HL-60/S4 treated with retinoic acid at 250 ng/mL for 4 days and 3 days (cell line): ENCODE data around the gene GPR55.
"Not testable (repeated sequence)": the region's sequence is repeated elsewhere in the genome, so short reads cannot be mapped to it uniquely, and the experiment has no call there.

Experiments used
- in situ Hi-C: fragments of 300-500 bp; cut with MboI; formaldehyde crosslinking; loops from 2 replicates; pipeline ENCODE4 v1.7.0; 2022; ENCODE audit warnings: low sequenced_read_pairs

GPR55 gene, protein sequence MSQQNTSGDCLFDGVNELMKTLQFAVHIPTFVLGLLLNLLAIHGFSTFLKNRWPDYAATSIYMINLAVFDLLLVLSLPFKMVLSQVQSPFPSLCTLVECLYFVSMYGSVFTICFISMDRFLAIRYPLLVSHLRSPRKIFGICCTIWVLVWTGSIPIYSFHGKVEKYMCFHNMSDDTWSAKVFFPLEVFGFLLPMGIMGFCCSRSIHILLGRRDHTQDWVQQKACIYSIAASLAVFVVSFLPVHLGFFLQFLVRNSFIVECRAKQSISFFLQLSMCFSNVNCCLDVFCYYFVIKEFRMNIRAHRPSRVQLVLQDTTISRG

DNA sequence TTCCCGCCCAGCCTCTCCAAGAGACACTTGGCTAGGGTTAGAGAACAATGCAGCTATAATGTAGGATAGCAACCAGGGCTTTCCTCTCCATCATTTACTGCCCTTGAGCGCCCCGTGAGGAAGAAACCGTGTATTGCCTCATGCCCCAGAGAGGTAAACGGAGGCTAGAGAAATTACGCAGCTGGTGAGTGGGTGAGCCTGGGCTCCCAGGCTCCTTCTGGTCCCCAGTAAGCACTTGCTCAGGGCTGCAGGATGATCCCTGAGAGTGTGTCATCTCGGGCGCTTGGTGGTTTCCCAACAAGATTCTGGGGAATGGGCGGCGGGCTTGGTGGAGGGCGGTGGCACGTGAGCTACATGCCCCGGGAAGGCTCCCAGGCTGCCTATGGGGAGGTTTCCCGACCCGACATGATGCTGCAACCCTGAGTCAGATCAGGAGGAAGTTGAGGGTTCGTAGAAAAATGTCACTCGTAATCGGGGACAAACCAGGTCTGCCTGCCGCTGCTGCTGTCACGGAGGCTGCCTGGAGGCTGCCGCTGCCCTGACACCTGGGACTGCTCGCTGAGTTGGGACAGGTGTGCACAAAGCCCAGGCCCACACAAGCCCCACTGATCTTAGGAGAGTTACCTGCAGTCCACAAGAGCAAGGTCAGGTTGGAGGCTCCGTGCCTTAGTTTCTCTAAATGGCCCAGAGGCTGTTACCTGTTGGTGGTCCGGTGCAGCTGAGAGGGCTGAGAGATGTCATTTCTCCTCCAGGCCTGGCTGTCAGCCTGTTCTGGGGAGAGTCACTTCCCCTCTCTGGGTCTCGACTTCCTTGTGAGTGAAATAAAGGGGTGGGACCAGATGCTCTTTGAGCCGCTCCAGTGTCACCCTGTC lies at the start of gene GPR55:
Gene GPR55 (minus strand): TSS at position 773 of the 872 bp plus-strand sequence. CDS start 14,280 bp downstream, outside the sequence.
- in situ Hi-C loops: no loop called here

DNA sequence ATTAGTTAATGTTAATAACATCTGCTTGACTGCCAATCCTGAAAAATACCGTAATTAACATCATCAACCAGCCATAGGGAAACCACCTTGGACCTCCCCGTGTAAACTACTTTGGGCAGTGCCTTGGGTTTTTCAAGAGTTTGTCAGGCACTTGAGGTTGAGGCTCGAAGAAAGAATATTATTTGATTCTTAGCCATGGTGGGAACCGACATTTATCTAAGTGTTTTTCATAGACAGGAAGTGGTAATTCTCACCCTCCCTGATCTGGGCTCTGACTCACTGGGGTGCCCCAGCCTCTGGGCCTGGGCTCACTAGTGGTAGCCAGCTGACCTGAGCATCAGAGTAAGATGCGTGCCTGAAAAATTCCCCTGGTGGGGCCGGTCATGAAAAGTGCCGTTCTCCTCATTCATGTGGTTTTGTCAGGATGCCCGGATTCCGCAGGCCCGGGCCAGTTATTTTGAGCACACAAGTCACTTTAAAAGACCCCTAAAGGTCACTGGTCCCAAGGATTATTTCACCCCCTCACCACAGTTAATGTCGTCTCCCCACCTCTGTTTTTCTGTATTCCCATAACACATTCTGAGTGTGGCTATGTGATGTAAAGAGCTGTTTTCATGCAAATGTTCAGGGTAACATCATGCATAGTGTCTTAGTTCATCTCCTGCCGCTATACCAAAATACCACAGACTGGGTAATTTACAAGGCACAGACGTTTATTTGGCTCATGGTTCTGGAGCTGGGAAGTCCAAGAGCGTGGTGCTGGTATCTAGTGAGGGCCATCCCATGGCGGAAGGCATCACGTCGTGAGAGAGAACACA lies 49.3 kb upstream of the GPR55 start:
- in situ Hi-C loops: no loop called here

DNA sequence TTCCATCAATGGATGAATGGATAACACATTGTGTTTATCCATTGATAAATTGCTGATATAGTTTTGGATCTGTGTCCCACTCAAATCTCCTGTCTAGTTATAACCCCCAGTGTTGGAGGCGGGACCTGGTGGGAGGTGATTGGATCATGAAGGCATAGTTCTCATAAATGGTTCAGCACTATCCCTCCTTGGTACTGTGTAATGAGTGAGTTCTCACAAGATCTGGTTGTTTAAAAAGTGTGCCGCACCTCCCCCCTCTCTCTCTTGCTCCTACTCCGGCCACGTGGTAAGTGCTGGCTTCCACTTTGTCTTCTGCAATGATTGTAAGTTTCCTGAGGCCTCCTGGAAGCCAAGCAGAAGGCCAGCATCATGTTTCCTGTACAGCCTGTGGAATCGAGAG lies 47.0 kb upstream of the GPR55 start:
- in situ Hi-C loops: no loop called here

DNA sequence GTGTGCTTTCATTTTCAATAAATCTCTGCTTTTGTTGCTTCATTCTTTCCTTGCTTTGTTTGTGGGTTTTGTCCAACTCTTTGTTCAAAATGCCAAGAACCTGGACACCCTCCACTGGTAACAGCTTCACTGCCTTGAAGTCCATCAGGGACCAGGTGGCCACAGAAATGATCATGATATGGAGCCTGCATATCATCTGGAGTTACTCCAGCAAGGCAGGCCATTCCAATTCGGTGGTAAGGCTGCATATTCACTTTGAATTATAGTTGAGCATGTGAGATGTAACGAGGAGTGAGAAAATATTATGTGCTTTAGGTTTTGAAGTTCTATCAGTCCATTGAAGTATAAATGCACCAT lies 44.6 kb upstream of the GPR55 start:
- in situ Hi-C loops: no loop called here

DNA sequence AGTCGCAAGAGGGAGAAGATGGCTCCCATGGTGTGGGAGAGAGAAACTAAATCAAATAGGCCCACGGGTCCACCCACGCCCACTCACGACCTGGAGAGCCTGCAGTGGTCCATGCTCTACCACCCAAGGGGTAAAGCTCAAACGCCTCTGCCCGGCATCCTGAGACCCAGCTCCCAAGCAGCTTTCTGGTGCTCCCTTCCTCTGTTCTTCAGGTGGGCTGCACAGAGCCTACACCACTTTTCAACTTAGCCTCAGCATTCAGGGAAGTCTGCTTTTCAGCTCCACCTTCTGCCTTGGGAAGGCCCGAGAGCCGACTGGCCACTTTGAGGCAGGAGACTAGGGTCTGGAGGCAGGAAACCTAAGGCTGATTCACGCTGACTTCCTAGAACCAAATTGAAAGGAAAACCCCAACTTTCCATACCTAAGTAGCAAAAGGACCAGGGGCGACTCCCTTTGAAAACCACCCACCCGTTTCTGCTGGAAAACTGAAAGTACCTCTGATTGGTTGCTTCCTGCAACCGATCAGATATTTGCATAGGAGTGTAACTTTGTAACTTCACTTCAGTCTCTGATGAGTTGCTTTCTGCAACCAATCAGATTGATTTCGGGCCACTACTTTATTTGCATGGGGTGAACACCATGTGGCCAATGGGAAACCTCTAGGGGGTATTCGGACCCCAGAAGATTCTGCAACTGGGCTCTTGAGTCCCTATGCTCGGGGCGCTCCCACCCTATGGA lies 44.0 kb upstream of the GPR55 start:
- in situ Hi-C loops: no loop called here

DNA sequence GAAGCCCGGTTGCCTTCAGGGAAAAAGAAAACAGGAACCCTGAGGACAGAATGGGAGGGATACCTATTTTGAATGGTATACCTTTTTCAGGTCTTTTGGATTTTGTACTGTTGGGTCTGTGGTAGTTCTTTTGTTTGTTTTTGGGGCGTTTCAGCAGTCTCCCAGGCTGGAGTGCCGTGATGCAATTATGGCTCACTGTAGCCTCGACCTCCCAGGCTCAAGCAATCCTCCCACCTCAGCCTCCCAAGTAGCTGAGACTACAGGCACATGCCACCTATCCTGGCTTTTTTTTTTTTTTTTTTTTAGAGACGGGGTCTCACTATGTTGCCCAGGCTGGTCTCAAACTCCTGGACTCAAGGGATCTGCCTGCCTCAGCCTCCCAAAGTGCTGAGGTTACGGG lies 43.3 kb upstream of the GPR55 start:
- in situ Hi-C loops: not testable (repeated sequence)

DNA sequence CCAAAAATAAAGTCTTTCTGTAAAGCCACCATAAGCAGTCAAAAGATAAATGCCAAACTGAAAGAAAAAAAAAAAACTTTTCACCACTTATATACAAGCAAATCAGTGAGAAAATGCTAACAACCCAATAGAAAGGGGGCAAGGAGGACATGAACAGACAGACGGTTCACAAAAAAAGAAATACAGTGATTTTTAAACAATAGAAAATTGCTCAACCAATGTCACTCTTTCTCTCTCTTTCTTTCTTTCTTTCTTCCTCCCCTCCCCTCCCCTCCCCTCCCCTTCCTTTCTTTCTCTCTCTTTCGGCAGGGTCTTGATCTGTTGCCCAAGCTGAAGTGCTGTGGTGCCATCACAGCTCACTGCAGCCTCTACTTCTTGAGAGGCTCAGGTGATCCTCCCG lies 42.1 kb upstream of the GPR55 start:
- in situ Hi-C loops: no loop called here

DNA sequence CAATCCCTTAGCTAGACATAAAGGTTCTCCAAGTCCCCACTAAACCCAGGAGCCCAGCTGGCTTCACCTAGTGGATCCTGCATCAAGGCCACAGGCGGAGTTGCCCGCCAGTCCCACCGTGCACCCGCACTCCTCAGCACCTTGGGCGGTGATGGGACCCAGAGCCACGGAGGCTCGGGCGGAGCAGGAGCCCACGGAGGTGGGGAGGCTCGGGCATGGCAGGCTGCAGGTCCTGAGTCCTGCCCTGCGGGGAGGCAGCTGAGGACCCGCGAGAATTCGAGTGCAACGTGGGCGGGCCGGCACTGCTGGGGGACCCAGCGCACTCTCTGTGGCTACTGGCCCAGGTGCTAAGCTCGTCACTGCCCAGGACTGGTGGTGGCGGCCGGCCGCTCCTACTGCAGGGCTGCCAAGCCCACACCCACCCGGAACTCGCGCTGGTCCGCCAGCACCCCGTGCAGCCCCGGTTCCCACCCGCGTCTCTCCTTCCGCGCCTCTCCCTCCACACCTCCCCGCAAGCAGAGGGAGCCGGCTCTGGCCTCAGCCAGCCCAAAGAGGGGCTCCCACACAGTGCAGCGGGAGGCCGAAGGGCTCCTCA lies 39.2 kb upstream of the GPR55 start:
- in situ Hi-C loops: no loop called here

DNA sequence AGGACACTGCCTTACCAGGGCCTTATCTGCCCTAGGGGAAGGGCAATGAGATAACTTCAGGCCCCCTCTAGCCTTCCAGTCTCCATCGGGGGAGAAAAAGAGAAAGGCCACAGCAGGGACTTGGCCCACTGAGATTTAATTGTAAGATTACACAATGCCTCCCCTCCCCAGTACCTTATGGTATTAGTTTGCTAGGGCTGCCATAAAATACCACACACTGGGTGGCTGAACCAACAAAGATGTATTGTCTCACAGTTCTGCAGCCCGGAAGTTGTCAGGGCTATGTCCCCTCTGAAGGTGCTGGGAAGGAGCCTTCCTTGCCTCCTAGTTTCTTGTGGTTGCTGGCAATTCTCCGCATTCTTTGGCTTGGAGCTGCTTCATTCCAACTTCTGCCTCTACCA lies 36.0 kb upstream of the GPR55 start:
- in situ Hi-C loops: no loop called here

DNA sequence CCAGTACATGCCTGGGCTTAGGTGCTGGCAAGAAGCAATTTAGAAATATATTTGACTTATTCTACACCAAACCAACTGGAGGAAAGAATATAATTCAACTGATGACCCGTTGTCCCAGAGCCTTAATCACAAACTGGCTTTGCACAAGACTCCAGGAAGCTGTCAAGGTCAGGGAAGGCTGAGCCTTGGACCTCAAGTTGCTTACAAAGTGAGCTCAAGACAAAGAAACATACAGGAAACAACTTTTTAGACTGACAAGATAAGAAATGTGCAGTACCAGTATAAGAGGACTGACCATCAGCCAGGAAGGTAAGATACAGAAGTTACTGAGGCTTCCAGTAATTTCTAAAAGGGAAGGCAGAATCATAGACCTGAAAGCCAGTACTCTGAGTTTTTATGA lies 35.0 kb upstream of the GPR55 start:
- in situ Hi-C loops: no loop called here

DNA sequence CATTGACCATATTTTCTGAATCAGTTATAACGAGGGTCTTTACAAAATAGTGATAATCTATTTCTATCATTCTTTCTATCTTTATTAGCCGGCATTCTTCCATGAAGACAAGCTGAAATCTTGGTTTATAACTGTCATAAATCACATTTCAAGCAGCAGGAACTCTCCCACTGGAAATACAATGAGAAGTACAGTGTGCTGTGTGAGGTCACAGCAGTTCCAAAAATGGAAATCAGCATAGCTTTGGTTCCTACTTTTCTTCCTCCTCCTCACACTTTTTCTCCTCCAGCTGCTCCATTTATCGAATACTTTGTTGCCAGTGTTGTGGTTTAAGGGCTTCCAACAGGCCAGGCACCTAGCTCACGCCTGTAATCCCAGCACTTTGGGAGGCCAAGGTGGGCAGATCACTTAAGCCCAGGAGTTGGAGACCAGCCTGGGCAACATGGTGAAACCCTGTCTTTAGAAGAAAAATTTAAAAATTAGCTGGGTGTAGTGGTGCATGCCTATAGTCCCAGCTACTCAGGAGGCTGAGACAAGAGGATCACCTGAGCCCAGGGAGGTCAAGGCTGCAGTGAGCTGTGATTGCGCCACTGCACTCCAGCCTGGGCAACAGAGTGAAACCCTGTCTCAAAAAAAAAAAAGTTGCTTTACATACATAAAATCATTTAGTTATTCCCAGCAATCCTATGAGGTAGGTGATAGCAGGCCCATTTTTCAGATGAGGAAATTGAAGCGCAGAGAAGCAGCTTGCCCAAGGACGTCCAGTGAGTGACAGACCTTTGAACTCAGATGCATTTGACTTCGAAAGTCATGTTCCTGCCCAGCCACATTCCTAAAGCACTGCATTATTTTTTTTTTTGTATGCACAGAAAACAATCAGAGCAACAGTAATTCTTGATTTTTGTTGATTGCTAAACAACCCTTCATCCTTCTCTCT lies 34.0 kb upstream of the GPR55 start:
- in situ Hi-C loops: no loop called here

DNA sequence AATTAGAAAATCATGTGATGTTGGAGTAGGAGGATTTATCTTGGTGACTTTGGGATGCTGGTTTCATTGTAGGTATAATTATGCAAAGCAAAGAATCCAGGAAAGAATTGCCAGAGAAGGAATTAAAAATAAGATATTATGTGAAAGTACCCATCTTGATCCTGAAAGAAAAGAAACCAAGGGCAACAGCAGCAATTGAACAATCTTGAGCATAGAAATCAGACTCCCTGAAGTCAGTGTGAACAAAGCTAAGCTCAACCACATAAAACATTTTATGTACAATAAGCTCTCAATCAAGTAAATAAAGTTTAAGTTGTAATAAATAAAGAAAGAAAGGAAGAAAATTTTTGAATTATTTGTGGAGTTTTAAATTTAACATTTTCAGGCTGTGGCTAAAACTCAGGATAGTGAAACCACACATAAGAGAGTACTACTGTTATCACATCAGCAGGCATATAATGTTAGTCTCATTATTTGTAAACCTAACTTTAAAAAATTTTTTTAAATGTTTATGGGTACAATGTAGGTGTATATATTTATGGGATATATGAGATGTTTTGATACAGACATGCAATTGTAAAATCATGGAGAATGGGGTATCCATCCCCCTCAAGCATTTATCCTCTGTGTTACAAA lies 32.8 kb upstream of the GPR55 start:
- in situ Hi-C loops: no loop called here

DNA sequence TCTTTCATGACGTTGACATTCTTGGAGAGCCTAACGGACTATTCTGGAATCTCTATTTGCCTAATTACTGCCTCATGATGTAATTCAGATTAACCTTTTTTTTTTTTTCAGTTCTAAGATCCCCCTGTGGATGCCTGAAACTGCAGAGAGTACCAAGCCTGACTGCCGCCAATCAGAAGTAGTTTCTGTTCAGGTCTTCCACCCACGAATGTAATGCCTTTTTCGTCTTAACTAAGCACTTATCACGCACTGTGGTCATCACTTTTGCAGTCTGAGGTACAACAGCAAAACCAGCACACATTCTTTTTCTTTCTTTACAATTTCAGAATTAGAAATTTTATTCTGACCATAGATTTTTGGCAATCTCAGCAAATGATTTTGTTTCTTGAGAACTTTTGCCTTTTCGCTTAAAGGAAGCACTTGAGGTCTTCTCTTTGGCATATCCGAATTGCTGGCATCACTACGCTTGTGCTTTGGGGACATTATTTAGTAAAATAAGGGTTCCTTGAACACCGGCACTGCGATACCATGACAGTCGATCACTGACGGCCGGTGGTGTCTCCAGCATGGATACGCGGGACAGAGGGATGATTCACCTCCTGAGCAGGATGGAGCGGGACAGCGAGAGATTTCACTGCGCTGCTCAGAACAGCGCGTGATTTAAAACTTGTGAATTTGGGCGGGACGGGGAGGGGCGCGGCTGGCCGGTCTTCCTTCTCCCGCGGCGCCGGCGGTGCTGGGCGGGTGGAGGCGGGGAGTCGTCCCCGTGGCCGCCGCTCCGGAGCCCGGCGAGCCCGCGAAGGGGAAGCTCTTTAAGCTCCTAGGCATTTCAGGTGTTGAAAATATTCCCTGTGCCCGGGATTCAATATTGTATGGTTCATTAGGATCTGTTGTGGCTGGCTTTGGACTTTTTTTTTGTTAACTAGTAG lies 32.0 kb upstream of the GPR55 start:
- in situ Hi-C loops: no loop called here

DNA sequence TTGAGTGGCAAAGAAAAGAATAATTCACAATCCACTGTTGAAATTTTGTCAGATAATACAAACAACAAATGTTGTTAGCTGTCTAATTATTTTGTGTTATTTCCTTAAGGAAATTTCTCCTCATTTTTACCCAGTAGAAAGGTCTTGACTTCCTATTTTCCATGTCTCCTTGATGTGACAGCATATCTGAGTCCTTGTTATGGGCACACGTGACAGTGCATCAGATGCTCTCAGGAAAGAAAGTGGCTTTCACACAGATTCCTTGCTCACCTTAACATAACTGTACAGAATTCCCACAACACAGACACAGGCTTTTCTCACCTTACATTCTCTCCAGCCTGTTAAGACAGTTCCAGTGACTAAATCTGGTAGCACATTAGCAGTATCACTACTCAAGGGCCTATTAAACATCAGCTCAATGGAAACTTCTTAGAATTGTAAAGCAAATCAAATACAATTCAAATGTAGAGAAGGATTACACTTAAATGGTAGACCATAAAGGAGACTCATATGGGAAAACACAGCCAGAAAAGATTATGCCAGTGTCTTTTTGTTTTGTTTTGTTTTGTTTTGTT lies 30.2 kb upstream of the GPR55 start:
- in situ Hi-C loops: no loop called here

DNA sequence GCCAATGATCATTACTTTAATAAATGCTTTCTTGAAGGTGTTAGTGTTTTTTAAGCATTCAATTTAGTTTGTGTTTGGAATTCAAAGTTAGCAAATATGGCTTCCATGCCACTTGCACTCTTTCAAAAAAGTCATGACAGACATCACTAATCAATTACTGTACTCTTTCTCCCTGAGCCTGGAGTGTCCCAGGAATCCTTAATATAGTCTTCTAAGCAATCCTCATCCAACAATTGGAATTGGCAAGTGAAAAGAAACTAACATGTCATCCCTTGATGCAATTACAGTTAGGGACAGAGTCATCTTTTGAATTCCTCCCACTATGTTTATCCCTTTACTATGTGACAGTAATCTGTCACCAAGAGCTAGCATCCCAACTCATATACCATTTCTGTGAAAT lies 29.7 kb upstream of the GPR55 start:
- in situ Hi-C loops: no loop called here

DNA sequence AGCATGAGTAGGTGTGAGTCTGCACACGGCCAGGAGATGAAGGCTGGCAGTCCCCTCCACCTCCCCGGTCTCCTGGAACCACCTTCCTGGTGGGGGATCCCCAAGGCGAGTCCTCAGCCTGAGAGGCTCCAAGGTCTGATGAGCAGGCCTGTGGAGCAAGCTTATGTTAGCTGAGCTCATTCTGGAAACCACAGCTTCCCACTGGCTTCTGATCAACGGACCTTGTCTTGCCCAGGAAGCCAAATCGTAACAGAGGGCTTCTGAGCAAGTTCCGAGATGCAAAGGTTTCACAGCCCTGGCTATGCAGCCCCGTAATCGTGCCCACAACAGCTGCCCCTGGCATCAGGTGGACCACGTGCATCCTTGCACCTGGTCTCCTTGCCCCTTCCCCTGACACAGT lies 28.8 kb upstream of the GPR55 start:
- in situ Hi-C loops: no loop called here

DNA sequence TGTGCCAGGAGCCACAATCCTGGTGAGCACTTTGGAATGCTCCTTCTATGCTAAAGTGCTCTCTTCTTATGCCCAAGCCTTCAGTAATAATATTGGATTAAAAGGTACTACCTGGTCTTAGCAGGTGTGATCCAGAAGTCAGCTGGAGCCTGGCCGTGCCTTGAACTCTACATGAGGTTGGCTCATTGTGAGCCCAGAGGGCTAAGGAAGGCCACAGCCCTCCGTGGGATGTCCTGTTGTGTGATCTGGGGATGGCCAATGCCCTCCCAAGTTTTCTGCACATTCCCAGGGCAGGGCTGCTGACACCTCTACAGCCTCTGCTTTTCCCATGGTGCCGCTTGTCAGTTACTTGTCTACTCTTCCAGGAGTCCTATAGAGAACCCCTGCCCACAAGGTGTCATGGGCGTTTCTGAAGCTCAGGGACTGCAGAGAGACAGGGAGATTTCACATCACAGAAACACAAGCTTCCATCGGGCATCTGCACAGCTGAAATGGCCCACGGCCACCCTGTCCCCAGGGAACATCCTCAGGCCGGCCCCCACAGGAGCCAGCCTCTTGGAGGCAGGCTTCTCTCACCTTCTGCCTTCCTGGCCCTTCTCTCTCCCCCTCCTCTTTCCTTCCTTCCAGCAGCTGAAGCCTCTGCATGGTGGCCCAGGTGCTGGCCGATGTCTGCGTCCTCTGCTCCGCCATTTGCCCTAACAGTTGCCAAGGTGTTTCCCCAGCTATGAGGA lies 27.3 kb upstream of the GPR55 start:
- in situ Hi-C loops: no loop called here
